Activated CD4-positive, alpha-beta T cell treated with anti-CD3 and anti-CD28 coated beads, Interleukin-2, amount 10 ng/mL, durations not matched to agents 7 days and 5 days (primary cell): Measurements from ENCODE around the gene PRPSAP2. TPM values are rescaled to one million over a fixed set of nuclear protein-coding genes. Genes with fewer than 3 reads are reported as not detected.

Experiments
- total RNA-seq, 2 experiments: library from RNA; stranded (reverse); gene quantifications; one replicate each; pipeline ENCODE4 v1.2.3, GENCODE V29; 2021

PRPSAP2 gene
- total RNA-seq, 2 experiments from 2014 or later, result 47.2 to 49.0 TPM

Other genes starting within 250 kb of the PRPSAP2 start
- not detected for gene TBC1D28, start 213.7 kb upstream of the PRPSAP2 start, total RNA-seq
- gene FOXO3B, start 175.8 kb upstream of the PRPSAP2 start, total RNA-seq, result 1 to 10 TPM; 3.1 to 3.2 TPM
- gene FBXW10, start 114.1 kb upstream of the PRPSAP2 start, total RNA-seq, result not detected
- gene TVP23B, start 76.9 kb upstream of the PRPSAP2 start, total RNA-seq, result 10 to 100 TPM; 17.5 to 20.1 TPM
- not detected for gene SLC5A10, start 94.0 kb downstream of the PRPSAP2 start, total RNA-seq
- gene FAM83G, start 146.6 kb downstream of the PRPSAP2 start, total RNA-seq, result 1 to 10 TPM; 7.1 to 9.1 TPM
- gene GRAP, start 188.8 kb downstream of the PRPSAP2 start, total RNA-seq, result 10 to 100 TPM; 35.4 to 39.2 TPM